Stimulated activated CD8-positive, alpha-beta memory T cell treated with anti-CD3 and anti-CD28 coated beads, Interleukin-7, amount 100 ng/mL, for 24 hours (primary cell): Measurements from ENCODE around the gene FZD8.

Experiments used
- DNase-seq: peaks from one replicate; pipeline ENCODE4 v3.0.0-alpha.2; 2020; ENCODE audit warnings: low read depth

FZD8 gene

GRCh38 chr10:35605191-35605590, 36.9 kb downstream of the FZD8 start, which contains the start of gene GJD4:
Gene GJD4, plus strand, starts transcription at chr10:35605341. Its CDS starts 227 bp downstream, at chr10:35605568.
- DNase-seq = no peak

GRCh38 chr10:35600193-35600592, 41.9 kb downstream of the FZD8 start:
- no peak for DNase-seq

DNA sequence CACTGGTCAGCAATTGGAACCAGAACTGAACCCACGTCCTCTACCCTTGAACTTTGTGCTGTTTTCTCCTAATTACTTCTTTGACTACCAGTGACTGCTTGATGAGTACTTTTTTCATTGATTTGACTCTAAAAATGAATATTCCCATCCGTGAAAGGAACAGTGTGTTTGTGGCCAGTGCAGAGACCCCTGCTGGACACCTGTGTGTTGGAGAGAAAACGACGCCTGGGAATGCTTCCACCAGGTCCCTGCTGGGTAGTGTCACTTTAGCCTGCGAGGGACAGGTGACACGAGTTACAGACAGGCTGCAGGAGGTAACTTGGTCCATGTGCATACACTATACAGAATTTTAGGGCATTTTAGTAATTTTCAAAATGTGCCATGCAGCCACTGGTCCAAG, 43.7 kb downstream of the FZD8 start:
- no peak for DNase-seq

GRCh38 chr10:35595106-35595505, 47.0 kb downstream of the FZD8 start:
- DNase-seq = no peak

- no peak for DNase-seq
Measured at GRCh38 chr10:35594115-35595079, 47.7 kb downstream of the FZD8 start.

GRCh38 chr10:35592441-35592840, 49.7 kb downstream of the FZD8 start:
- no peak for DNase-seq

- no peak for DNase-seq
Measured at GRCh38 chr10:35588836-35589235, 53.3 kb downstream of the FZD8 start.
